Astrocyte of the spinal cord (primary cell): ENCODE measurements around the gene GTSE1.

ENCODE experiments used
- DNase-seq: peaks from one replicate; pipeline ENCODE4 v3.0.0; 2011; ENCODE audit warnings: low read depth, low spot score
- H3K4me3 ChIP-seq: 2 replicates; pipeline ENCODE4 v1.5.1; 2011; ENCODE audit warnings: low read depth, mild to moderate bottlenecking, low read length, moderate library complexity
- in situ Hi-C: cut with HindIII; loops from 2 replicates; pipeline ENCODE4 v1.10.0; 2017; ENCODE audit warnings: low sequenced_read_pairs
- TF ChIP-seq, protein P1 (sequence below): IDR thresholded peaks from 2 replicates; pipeline ENCODE4 v1.5.1; 2012; ENCODE audit warnings: low read depth, mild to moderate bottlenecking, low read length, inconsistent platforms

GTSE1 gene

GRCh38 chr22:46340676-46341075 is 44.0 kb downstream of the GTSE1 start:
- TF ChIP-seq, protein P1, sequence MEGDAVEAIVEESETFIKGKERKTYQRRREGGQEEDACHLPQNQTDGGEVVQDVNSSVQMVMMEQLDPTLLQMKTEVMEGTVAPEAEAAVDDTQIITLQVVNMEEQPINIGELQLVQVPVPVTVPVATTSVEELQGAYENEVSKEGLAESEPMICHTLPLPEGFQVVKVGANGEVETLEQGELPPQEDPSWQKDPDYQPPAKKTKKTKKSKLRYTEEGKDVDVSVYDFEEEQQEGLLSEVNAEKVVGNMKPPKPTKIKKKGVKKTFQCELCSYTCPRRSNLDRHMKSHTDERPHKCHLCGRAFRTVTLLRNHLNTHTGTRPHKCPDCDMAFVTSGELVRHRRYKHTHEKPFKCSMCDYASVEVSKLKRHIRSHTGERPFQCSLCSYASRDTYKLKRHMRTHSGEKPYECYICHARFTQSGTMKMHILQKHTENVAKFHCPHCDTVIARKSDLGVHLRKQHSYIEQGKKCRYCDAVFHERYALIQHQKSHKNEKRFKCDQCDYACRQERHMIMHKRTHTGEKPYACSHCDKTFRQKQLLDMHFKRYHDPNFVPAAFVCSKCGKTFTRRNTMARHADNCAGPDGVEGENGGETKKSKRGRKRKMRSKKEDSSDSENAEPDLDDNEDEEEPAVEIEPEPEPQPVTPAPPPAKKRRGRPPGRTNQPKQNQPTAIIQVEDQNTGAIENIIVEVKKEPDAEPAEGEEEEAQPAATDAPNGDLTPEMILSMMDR, result no peak
- no peak for DNase-seq
- no peak overlapping the region for H3K4me3 ChIP-seq
- in situ Hi-C loops, result no loop called here

- TF ChIP-seq, protein P1, result no peak
- no peak overlapping the region for H3K4me3 ChIP-seq
- in situ Hi-C loops, result no loop called here
- no peak for DNase-seq
Measured at GRCh38 chr22:46346680-46347405, 50.2 kb downstream of the GTSE1 start.

- no peak for DNase-seq
- no peak overlapping the region for H3K4me3 ChIP-seq
- in situ Hi-C loops, result no loop called here
- TF ChIP-seq, protein P1, result no peak
Measured at GRCh38 chr22:46347646-46348045, 51.0 kb downstream of the GTSE1 start.

- no peak for DNase-seq
- no peak overlapping the region for H3K4me3 ChIP-seq
- TF ChIP-seq, protein P1, result no peak
- in situ Hi-C loops, result no loop called here
Measured at GRCh38 chr22:46348099-46348695, 51.5 kb downstream of the GTSE1 start.

DNA sequence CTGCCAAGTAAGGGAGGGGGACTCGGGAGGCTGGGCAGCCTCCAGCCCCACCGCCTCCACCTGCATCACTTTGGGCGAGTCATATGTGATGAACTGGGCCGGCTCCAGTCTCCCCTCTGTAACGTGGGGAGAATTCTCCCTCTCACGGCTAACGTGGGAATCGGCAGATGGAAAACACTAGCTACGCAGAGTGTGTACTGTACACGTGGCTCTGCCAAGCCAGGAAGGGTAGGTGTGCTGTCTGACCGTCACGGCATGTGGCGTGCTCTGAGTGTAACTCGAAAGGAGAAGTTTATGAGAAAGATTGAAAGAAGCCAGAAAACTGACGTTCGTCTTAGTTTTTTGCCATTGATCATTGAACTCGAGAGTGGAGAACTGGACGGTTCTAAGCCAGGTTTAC is 52.6 kb downstream of the GTSE1 start:
- DNase-seq, result no peak
- no peak overlapping the region for H3K4me3 ChIP-seq
- in situ Hi-C loops, result no loop called here
- TF ChIP-seq, protein P1, result no peak

DNA sequence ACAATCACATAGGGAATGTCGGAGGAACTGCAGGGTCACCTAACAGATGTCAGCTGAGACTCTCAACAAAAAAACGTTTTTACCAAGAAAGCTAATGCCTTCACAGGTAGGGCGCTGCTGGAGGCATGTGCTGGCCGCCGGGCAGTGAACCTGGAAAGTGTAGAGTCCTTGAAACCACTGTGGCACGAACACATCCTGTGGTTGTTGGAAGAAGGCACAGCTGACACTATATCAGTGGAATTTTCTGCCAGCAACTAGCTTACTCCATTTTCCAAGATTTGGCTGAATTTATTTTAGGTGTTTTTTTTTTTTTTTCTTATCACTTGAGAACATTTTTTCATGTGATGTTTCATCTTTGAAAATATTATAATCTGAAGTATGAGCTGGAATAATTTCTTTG is 53.0 kb downstream of the GTSE1 start:
- in situ Hi-C loops, result no loop called here
- TF ChIP-seq, protein P1, result no peak
- no peak overlapping the region for H3K4me3 ChIP-seq
- DNase-seq, result peak; percentile 7
